ENCODE data around the gene INTS12.

GRCh38 chr4:105710678-105711077, 2.2 kb upstream of the INTS12 start:
- TF ChIP-seq EP300 (IDR thresholded peaks at IDR 0.05): no peak
- TF ChIP-seq, protein P1, sequence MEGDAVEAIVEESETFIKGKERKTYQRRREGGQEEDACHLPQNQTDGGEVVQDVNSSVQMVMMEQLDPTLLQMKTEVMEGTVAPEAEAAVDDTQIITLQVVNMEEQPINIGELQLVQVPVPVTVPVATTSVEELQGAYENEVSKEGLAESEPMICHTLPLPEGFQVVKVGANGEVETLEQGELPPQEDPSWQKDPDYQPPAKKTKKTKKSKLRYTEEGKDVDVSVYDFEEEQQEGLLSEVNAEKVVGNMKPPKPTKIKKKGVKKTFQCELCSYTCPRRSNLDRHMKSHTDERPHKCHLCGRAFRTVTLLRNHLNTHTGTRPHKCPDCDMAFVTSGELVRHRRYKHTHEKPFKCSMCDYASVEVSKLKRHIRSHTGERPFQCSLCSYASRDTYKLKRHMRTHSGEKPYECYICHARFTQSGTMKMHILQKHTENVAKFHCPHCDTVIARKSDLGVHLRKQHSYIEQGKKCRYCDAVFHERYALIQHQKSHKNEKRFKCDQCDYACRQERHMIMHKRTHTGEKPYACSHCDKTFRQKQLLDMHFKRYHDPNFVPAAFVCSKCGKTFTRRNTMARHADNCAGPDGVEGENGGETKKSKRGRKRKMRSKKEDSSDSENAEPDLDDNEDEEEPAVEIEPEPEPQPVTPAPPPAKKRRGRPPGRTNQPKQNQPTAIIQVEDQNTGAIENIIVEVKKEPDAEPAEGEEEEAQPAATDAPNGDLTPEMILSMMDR (IDR thresholded peaks at IDR 0.05): no peak
